GM12801 (cell line): ENCODE results near the gene CYP3A5.

ENCODE experiments used
- TF ChIP-seq, protein P1 (sequence below): IDR thresholded peaks from one replicate; pipeline ENCODE4 v1.5.1; 2011; ENCODE audit warnings: control low read depth; ENCODE audit not compliant: insufficient read length; ENCODE audit errors: extremely low read depth

The CYP3A5 gene

GRCh38 chr7:99668541-99668940 lies 11.3 kb downstream of the CYP3A5 start:
- TF ChIP-seq, protein P1, sequence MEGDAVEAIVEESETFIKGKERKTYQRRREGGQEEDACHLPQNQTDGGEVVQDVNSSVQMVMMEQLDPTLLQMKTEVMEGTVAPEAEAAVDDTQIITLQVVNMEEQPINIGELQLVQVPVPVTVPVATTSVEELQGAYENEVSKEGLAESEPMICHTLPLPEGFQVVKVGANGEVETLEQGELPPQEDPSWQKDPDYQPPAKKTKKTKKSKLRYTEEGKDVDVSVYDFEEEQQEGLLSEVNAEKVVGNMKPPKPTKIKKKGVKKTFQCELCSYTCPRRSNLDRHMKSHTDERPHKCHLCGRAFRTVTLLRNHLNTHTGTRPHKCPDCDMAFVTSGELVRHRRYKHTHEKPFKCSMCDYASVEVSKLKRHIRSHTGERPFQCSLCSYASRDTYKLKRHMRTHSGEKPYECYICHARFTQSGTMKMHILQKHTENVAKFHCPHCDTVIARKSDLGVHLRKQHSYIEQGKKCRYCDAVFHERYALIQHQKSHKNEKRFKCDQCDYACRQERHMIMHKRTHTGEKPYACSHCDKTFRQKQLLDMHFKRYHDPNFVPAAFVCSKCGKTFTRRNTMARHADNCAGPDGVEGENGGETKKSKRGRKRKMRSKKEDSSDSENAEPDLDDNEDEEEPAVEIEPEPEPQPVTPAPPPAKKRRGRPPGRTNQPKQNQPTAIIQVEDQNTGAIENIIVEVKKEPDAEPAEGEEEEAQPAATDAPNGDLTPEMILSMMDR, result no peak

DNA sequence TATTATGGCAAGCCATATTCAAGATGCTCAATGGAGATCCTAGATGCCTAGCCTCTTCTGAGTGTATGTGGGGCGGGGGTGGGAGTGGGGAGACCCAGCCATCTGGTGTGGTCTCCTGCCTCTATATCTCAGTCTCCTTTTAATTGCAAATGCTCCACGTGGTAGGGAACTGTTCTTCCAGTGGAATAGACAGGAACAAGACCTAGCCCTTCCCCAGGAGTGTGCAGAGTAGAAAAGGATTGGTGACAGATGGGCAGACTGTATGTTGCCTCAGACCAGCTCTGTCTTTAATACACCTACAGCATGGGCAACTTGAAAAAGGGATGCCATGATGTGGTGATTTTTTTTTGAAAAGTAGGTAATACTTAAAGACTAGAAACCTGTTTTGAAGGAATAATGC lies 12.6 kb downstream of the CYP3A5 start:
- TF ChIP-seq, protein P1, result no peak

DNA sequence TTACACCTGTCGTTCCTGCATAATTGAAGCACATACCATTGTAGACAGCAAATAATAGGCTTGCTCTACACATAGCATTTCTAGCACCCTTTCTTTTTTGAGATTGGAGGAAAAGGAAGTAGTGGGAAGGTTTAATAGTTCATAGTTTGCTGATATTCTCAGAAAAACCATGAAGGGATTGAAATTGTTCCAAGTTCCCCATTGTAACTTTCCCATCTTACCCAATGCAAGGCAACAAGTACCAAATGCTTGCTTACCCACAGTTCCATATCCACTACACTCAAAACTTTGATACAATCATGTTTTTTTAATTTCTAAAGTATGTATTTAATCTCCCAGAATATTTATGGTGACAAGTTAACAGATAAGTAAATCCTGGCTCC lies 13.8 kb downstream of the CYP3A5 start:
- TF ChIP-seq, protein P1, result no peak

GRCh38 chr7:99665312-99666012 lies 14.3 kb downstream of the CYP3A5 start:
- TF ChIP-seq, protein P1, result no peak

DNA sequence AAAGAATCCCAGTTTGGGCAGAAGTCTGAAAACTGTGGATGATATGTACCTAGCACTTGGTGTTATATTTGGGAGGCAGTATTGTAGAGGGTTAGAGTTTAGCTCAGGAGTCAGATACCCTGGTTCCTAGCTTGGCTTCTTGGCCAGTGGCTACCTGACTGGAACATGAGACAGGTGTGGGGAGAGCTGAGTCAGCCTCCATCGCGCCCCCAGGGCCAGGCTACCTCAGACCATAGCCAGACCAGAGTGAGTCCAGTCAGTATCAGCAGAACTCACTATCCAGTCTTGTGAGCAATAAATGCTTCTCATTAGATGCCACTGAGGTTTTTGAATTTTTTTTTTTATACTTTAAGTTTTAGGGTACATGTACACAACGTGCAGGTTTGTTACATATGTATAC lies 26.0 kb downstream of the CYP3A5 start:
- TF ChIP-seq, protein P1, result no peak

DNA sequence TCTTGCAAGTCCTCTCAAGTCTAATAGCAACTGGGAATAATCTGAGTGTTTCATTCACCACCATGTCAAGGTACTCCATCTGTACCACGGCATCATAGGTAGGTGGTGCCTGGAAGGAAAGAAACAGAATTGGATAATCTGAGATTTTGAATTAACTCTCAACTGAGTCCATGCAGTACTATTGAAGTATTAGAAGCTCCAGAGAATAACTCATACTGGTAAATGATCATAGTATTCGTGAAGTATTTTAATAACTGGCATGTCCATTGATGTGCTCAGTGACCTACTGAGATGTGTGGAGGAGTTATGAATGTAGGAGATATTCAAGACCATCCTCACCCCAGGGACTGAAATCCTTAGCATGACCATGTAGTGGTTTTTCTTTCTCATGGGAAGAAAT lies 27.1 kb downstream of the CYP3A5 start:
- TF ChIP-seq, protein P1, result no peak

DNA sequence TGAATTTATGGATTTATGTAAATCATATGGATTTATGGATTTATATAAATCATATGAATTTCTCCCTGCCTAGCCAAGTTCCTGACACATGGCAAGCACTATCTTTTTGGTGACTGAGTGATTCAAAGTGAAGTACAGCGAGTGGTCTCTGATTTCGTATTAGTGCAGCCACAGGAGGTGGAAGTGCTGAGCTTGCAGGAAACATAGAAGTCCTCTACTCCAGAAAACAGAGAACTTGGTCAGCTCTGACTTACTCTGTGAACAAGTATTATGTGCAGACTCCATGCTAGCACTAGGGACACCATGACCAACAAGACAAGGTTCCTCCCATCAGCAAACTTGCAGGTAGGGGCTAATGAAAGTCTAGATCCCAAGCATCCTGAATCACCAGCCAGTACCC lies 28.5 kb downstream of the CYP3A5 start:
- TF ChIP-seq, protein P1, result no peak
